ENCODE results near the gene PDGFC.

DNA sequence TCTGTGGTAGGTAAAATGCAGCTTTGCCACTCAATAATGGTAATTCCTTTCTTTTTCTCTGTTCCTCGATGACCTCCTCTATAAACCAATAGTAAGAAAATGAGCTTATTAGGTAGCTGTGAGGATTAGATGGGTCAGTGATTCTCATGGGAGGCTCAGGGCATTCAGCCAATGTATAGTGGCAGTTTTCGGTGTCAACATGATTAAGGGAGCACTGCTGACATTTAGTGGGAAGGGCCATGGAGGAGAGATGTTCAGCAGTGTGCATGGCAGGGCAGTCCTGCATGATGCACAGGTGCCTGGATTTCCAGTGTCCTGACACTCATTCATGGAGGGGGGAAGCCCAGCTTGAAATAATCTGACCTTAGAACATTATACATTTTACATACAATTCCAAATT is 232.8 kb downstream of the PDGFC start:
- TF ChIP-seq, protein P1, sequence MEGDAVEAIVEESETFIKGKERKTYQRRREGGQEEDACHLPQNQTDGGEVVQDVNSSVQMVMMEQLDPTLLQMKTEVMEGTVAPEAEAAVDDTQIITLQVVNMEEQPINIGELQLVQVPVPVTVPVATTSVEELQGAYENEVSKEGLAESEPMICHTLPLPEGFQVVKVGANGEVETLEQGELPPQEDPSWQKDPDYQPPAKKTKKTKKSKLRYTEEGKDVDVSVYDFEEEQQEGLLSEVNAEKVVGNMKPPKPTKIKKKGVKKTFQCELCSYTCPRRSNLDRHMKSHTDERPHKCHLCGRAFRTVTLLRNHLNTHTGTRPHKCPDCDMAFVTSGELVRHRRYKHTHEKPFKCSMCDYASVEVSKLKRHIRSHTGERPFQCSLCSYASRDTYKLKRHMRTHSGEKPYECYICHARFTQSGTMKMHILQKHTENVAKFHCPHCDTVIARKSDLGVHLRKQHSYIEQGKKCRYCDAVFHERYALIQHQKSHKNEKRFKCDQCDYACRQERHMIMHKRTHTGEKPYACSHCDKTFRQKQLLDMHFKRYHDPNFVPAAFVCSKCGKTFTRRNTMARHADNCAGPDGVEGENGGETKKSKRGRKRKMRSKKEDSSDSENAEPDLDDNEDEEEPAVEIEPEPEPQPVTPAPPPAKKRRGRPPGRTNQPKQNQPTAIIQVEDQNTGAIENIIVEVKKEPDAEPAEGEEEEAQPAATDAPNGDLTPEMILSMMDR (IDR thresholded peaks at IDR 0.05; ENCODE audit: control extremely low read depth in 1 of 3, insufficient read depth in 1 of 3, low read depth in 1 of 3, low read length in 3 of 3), result no peak
- TF ChIP-seq POLR2A (IDR thresholded peaks at IDR 0.05; ENCODE audit: control extremely low read depth in 1 of 2, low read depth in 2 of 2, low read length in 2 of 2) (no peak), EZH2 (IDR thresholded peaks at IDR 0.05; ENCODE audit: low read depth, low read length, severe bottlenecking) (no peak), EP300 (IDR thresholded peaks at IDR 0.05; ENCODE audit: borderline replicate concordance in 1 of 2, low read depth in 2 of 2, low read length in 2 of 2) (no peak), ATF2 (IDR thresholded peaks at IDR 0.05; ENCODE audit: low read length) (no peak), RBBP5 (IDR thresholded peaks at IDR 0.05; ENCODE audit: borderline replicate concordance, low read depth, low read length) (no peak), TAF1 (IDR thresholded peaks at IDR 0.05; ENCODE audit: low read depth, low read length) (no peak), RFX5 (IDR thresholded peaks at IDR 0.05; ENCODE audit: borderline replicate concordance, low read depth, low read length) (no peak), NRF1 (IDR thresholded peaks at IDR 0.05; ENCODE audit: low read depth, low read length) (no peak), ATF3 (IDR thresholded peaks at IDR 0.05; ENCODE audit: insufficient read depth, low read depth, low read length) (no peak), BCL11A (IDR thresholded peaks at IDR 0.05; ENCODE audit: low read depth in 2 of 2, low read length in 2 of 2) (no peak), MAX (IDR thresholded peaks at IDR 0.05) (no peak), KDM1A (IDR thresholded peaks at IDR 0.05; ENCODE audit: borderline replicate concordance, low read length) (no peak)
